Hepatocyte (in vitro differentiated cells): ENCODE measurements around the gene DNLZ. TPM values are rescaled to one million over a fixed set of nuclear protein-coding genes. Genes with fewer than 3 reads are reported as not detected.

Experiments
- DNase-seq: peaks from one replicate; pipeline ENCODE4 v3.0.0-alpha.2; 2016; ENCODE audit warnings: low spot score
- H2AFZ ChIP-seq: fragments of 200-600 bp; sonication (generic); 2 replicates; pipeline ENCODE4 v1.6.0; 2016; ENCODE audit warnings: antibody characterized with exemption, mild to moderate bottlenecking
- H3K27ac ChIP-seq: fragments of 200-600 bp; sonication (generic); 2 replicates; pipeline ENCODE4 v1.5.1; 2016; ENCODE audit warnings: mild to moderate bottlenecking
- H3K27me3 ChIP-seq: fragments of 200-600 bp; sonication (generic); 2 replicates; pipeline ENCODE4 v1.6.1; 2016
- H3K36me3 ChIP-seq: fragments of 200-600 bp; sonication (generic); replicated peaks from 2 replicates; pipeline ENCODE4 v1.5.1; 2016; ENCODE audit warnings: low read depth; ENCODE audit not compliant: insufficient read depth
- H3K4me1 ChIP-seq: fragments of 200-600 bp; sonication (generic); 2 replicates; pipeline ENCODE4 v1.5.1; 2016; ENCODE audit warnings: mild to moderate bottlenecking, moderate library complexity; ENCODE audit not compliant: insufficient read depth
- H3K4me2 ChIP-seq: fragments of 200-600 bp; sonication (generic); 2 replicates; pipeline ENCODE4 v1.6.0; 2016
- H3K4me3 ChIP-seq: fragments of 200-600 bp; sonication (generic); 2 replicates; pipeline ENCODE4 v1.5.1; 2016; ENCODE audit warnings: mild to moderate bottlenecking
- H3K79me2 ChIP-seq: fragments of 200-600 bp; sonication (generic); 2 replicates; pipeline ENCODE4 v1.6.0; 2017; ENCODE audit warnings: mild to moderate bottlenecking
- H3K9me2 ChIP-seq: fragments of 200-600 bp; sonication (generic); replicated peaks from 2 replicates; pipeline ENCODE4 v1.6.0; 2017; ENCODE audit warnings: mild to moderate bottlenecking; ENCODE audit not compliant: insufficient read depth
- H3K9me3 ChIP-seq: fragments of 200-600 bp; sonication (generic); 2 replicates; pipeline ENCODE4 v1.5.1; 2016; ENCODE audit warnings: low read depth, mild to moderate bottlenecking
- H4K20me1 ChIP-seq: fragments of 200-600 bp; sonication (generic); 2 replicates; pipeline ENCODE4 v1.6.0; 2016; ENCODE audit warnings: mild to moderate bottlenecking; ENCODE audit not compliant: insufficient read depth, poor library complexity, severe bottlenecking
- CTCF ChIP-seq: fragments of 200-600 bp; sonication (generic); IDR thresholded peaks from 2 replicates; pipeline ENCODE4 v1.5.1; 2016; ENCODE audit warnings: antibody characterized with exemption, mild to moderate bottlenecking; ENCODE audit not compliant: poor library complexity
- EZH2 ChIP-seq: fragments of 200-600 bp; sonication (generic); IDR thresholded peaks from 2 replicates; pipeline ENCODE4 v1.6.1; 2016; ENCODE audit warnings: antibody characterized with exemption, mild to moderate bottlenecking, borderline replicate concordance
- EZH2phosphoT487 ChIP-seq: fragments of 200-600 bp; sonication (generic); IDR thresholded peaks from one replicate; pipeline ENCODE4 v1.6.1; 2018; ENCODE audit warnings: antibody characterized with exemption, mild to moderate bottlenecking, low read depth, moderate library complexity; ENCODE audit not compliant: unreplicated experiment, severe bottlenecking
- WGBS: methylation state at CpG from one replicate; pipeline ENCODE4 v1.1.6; 2016; ENCODE audit warnings: low lambda C conversion rate; ENCODE audit errors: missing lambda C conversion rate; 5-methylcytosine and 5-hydroxymethylcytosine counted together
- polyA plus RNA-seq: library from polyadenylated mRNA; unstranded; fragments of >200 nt; fragmentation: Nextera tagmentation; extraction: Ambion mirVana; gene quantifications from 2 replicates; pipeline ENCODE4 v1.2.1, GENCODE V29; 2016
- total RNA-seq: library from RNA; depleted of rRNA; stranded (reverse); fragments of >200 nt; gene quantifications from 2 replicates; pipeline ENCODE4 v1.2.3, GENCODE V29; 2014

DNLZ gene
- total and polyA plus RNA-seq, 2 experiments from 2014 or later, result 21.5 to 24.3 TPM

GRCh38 chr9:136375096-136375495 lies 11.6 kb upstream of the DNLZ start:
- H3K36me3 ChIP-seq, result no peaks in the 10 kb centered on the region
- H4K20me1 ChIP-seq, result no peaks in the 10 kb centered on the region
- DNase-seq, result no peak
- TF ChIP-seq CTCF (no peak), EZH2 (no peak), EZH2phosphoT487 (no peak)
- no peak overlapping the region for H3K4me3 ChIP-seq
- no peak overlapping the region for H3K4me2 ChIP-seq
- H3K4me1 ChIP-seq, result peaks cover 16% of the 10 kb centered on the region
- no peaks in the 10 kb centered on the region for H3K79me2 ChIP-seq
- H2AFZ ChIP-seq, result no peak overlapping the region
- no peaks in the 10 kb centered on the region for H3K9me3 ChIP-seq
- no peak overlapping the region for H3K27ac ChIP-seq
- WGBS, result 98% methylated on average over 12 of the region's 12 CpGs
- H3K9me2 ChIP-seq, result no peaks in the 10 kb centered on the region
- H3K27me3 ChIP-seq, result no peaks in the 10 kb centered on the region

- Histone ChIP-seq H4K20me1 (no peaks in the 10 kb centered on the region), H3K4me2 (no peak overlapping the region), H3K4me3 (no peak overlapping the region), H2AFZ (no peak overlapping the region), H3K9me2 (no peaks in the 10 kb centered on the region), H3K4me1 (peaks cover 16% of the 10 kb centered on the region), H3K79me2 (no peaks in the 10 kb centered on the region), H3K9me3 (no peaks in the 10 kb centered on the region), H3K36me3 (no peaks in the 10 kb centered on the region), H3K27me3 (no peaks in the 10 kb centered on the region), H3K27ac (no peak overlapping the region)
- no peak for TF ChIP-seq CTCF
- TF ChIP-seq EZH2, result no peak
- no peak for TF ChIP-seq EZH2phosphoT487
- no peak for DNase-seq
- 85% methylated on average over 14 of the region's 14 CpGs for WGBS
These were observed 10.6 kb upstream of the DNLZ start for GRCh38 chr9:136374183-136374575.

GRCh38 chr9:136373300-136374182 lies 10.0 kb upstream of the DNLZ start, which contains the start of gene CARD9:
Gene CARD9, minus strand, starts transcription at chr9:136373669. Its CDS starts 1,591 bp downstream, at chr9:136372078.
- 76% methylated on average over 26 of the region's 27 CpGs for WGBS
- H3K27ac ChIP-seq, result peak within 1 kb of the TSS; percentile 58
- TF ChIP-seq EZH2phosphoT487, result no peak
- no peak for TF ChIP-seq EZH2
- no peak for TF ChIP-seq CTCF

More at GRCh38 chr9:136373300-136374182, 10.0 kb upstream of the DNLZ start, which contains the start of gene CARD9:
- Histone ChIP-seq H3K36me3 (no peaks in the 10 kb centered on the region), H3K4me3 (no peak within 1 kb of the TSS), H3K27me3 (no peaks in the 10 kb centered on the region), H3K4me1 (peaks cover 16% of the 10 kb centered on the region), H3K9me2 (no peaks in the 10 kb centered on the region), H3K4me2 (peak within 1 kb of the TSS; percentile 65), H2AFZ (peak within 1 kb of the TSS; percentile 6), H3K79me2 (no peaks in the 10 kb centered on the region), H3K9me3 (no peaks in the 10 kb centered on the region), H4K20me1 (no peaks in the 10 kb centered on the region)
- no peak for DNase-seq
